GM18858 (cell line): ENCODE results near the gene RUNX1.

Experiments used
- ATAC-seq: cut with Tn5 transposase; IDR thresholded peaks from one replicate; pipeline ENCODE4 v1.9.1; 2021; ENCODE audit not compliant: unreplicated experiment

Gene RUNX1

GRCh38 chr21:34836103-34836932, 212.8 kb downstream of the RUNX1 start:
- no peak for ATAC-seq

GRCh38 chr21:34835526-34835925, 213.6 kb downstream of the RUNX1 start:
- no peak for ATAC-seq

DNA sequence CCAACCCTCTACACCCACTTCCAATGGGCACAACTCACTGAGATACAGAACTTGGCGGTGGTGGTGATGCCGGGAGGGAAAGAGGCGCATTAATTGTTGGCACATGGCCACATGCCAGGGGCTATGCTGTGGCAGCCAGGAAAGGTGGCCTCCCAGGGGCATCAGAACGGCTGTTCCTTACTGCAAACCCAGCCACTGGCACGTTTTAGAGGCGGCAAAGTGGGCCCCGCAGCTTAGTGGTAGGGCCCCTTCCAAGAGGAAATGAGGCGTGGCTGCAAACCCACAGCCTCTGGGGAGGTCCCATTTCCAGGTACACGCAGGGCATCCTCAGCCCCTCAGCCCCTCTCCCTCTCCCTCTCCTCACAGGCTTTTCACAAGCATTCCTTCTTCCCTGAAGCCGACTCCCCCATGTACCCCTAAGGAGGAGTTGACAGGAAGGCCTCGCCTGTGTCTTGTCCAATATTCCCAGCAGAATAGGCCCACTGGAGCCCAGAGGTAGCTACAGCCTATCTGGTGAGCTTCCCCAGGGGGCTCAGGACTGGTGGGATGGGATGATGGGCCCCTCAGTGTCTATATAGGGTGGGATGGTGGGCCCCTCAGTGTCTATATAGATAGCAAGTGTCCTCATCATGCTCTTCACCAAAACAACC, 214.1 kb downstream of the RUNX1 start:
- ATAC-seq, result no peak

GRCh38 chr21:34834290-34834689, 214.8 kb downstream of the RUNX1 start:
- no peak for ATAC-seq

GRCh38 chr21:34833465-34833864, 215.6 kb downstream of the RUNX1 start:
- ATAC-seq, result no peak

DNA sequence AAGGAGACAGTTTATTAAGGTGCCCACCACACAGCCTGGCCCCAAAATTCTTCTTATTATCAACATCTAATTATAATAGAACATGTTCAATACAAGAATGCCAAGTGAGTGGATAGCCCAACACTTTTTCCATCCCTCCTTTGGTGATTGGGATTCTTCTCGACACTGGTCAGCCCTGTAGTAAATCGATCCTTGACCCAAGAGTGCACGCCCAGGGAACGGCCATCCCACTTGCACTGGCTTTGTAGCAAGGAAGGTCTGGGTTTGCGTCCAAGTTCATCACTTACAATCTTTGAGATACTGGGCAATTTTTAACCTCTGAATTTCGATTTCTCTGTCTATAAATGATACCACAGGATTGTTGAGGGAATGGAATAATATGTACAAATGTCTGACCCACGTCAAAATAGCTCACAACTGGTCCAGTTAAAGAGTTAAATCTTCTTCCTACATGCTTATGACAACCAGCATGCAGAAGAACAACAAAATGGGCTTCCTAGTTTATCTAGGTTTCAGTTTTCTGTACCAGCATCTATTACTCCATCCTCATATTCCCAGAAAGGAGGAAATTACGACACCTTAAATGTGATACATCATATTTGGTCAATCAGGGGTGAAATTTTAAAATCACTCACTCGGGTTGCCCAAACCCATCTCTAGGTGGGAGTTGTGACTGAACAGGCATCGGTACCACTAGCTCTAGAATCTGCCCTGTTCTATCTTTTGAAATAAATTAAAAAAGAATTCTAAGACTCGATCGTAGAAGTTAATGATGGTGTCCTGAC, 218.5 kb downstream of the RUNX1 start:
- ATAC-seq, result no peak

GRCh38 chr21:34827445-34828235, 221.5 kb downstream of the RUNX1 start:
- no peak for ATAC-seq

DNA sequence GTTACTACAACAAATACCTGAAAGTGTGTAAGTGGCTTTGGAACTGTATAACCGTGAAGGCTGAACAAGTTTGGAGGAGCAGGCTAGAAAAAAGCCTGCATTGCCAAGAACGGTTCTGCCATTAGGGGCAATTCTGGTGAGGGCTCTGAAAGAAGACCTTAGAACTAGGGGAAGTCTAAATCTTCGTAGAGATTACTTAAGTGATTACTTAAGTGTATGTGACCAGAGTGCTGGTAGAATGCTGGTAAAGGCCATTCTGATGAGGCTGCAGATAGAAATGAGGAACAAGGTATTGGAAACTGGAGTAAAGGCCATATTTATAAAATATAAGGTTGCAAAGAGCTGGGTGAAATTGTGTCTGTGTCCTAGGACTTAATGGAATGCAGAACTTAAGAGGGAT, 222.3 kb downstream of the RUNX1 start:
- ATAC-seq, result no peak

- no peak for ATAC-seq
Measured at GRCh38 chr21:34825948-34826548, 223.1 kb downstream of the RUNX1 start.

DNA sequence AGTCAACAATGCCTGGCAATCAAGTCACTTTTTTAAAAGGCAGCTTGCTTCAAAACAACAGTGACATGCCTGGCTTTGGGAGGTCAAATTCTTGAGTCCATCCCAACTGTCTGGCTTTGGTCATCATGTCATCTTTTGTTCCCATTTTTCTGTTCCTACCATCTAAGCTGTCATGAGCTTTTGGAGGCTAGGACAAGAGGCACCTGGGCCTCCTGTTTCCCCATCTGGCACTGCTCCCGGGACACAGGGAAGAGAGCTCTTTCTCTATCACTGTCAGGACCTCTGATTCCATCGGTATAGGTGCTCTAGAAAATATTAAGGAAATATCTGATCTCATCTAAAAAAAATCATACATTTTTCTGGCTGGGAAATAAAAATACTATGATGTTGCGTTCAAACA, 224.0 kb downstream of the RUNX1 start:
- no peak for ATAC-seq

- ATAC-seq, result no peak
Measured at GRCh38 chr21:34824314-34824713, 224.8 kb downstream of the RUNX1 start.

DNA sequence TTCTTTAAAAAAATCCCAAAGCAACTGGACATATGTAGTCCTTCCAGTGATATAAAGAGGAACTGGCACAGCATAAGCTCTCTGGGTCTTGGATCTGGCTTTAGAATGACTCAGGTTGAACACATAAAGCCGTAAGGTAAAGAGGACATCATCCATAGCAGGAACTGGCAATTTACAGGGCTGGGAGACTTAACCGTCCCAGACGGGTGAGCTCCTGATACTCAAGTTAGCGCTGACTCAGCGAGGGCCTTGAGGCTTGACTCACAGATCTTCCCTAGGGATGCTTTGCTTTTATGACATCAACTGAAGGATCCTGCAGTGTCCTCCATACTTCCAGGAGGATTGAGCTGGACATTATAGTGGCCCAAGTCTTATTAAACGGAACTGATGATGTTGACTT, 226.2 kb downstream of the RUNX1 start:
- no peak for ATAC-seq

GRCh38 chr21:34822168-34822567, 226.9 kb downstream of the RUNX1 start:
- no peak for ATAC-seq

GRCh38 chr21:34821717-34822116, 227.4 kb downstream of the RUNX1 start:
- ATAC-seq, result no peak

- ATAC-seq, result no peak
Measured at GRCh38 chr21:34820051-34820450, 229.1 kb downstream of the RUNX1 start.

- ATAC-seq, result no peak
Measured at GRCh38 chr21:34819357-34819999, 229.6 kb downstream of the RUNX1 start.

DNA sequence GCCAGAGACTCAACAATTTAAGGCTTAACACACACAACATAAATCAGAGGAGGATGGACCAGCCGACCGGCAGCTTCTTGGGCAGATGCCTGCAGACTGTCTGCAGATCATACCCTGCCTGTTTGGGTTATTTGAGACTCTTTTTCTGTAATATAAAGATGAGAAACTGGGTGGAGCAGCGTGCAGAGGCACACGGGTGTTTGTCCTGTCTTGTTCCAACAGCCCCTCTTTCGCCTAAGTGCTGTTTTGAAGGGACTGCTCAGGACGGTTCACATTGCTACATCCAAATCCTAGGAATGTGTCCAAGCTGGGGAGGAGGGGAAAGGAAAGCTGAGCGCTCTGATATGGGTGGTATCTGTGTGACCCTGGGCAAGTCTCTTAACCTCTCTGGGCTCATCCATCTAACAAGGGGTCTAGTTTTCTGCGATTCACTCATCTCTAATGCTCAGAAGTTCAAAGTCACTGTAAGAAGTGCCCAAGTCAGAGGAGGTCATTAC, 230.4 kb downstream of the RUNX1 start:
- ATAC-seq, result no peak

DNA sequence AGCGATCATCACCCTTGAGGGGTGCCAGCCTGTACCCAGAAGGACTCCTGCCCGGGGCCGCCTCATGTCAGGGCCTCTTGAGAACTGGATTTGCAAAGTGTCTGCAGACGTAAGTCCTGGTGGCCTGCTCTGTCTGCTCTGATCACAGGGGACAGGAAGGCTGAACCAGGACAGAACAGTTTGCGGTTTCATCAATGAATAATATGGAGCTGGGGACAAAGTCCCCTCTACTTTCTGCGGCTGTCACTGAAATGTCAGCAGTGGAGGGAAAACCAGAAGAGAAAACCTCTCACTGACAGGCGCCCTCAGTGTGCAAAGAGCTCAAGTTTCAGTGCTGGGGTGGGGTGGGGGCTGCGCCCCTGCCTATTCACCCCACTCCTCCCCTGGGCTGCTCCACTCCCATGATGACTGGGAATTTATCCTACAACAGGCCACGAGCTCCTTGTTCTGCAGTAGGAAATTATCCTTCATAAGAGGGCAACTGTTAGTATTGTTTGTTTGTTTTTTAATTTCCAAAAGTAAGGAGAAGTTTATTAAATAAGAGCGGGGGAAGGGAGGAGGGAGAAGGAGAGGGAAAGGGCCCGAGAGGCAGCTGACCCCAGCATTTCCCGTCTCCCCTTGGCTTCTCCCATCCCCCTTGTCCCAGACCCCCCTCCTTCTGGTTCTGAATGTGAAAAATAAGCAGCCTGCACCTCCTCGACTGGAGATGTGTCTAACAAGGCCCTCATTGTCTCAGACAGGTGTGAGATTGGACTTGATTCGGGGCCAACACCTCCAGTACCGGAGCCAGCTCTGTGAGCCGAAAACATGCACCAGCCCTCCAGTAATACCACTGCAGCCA, 231.1 kb downstream of the RUNX1 start:
- ATAC-seq, result no peak
